BE2C (cell line): ENCODE results near the gene NOTCH4.

Experiments used
- DNase-seq: peaks from one replicate; pipeline ENCODE4 v3.0.0-alpha.2; 2020
- H3K27me3 ChIP-seq: fragments of 250-450 bp; sonication (Bioruptor Pico); 2 replicates; pipeline ENCODE4 v1.5.1; 2020; ENCODE audit warnings: mild to moderate bottlenecking
- H3K36me3 ChIP-seq: fragments of 250-450 bp; sonication (Bioruptor Pico); 2 replicates; pipeline ENCODE4 v1.5.1; 2020; ENCODE audit warnings: mild to moderate bottlenecking
- H3K4me1 ChIP-seq: fragments of 250-450 bp; sonication (Bioruptor Pico); 2 replicates; pipeline ENCODE4 v1.5.1; 2020
- H3K4me3 ChIP-seq: 2 replicates; pipeline ENCODE4 v1.5.1; 2011; ENCODE audit warnings: low read depth, low read length
- H3K9me3 ChIP-seq: fragments of 250-450 bp; sonication (Bioruptor Pico); 2 replicates; pipeline ENCODE4 v1.5.1; 2020
- CTCF ChIP-seq: IDR thresholded peaks from 2 replicates; pipeline ENCODE4 v1.5.1; 2012; ENCODE audit warnings: mild to moderate bottlenecking, low read depth, low read length

NOTCH4 gene

GRCh38 chr6:32220021-32220420 lies 3.8 kb downstream of the NOTCH4 start:
- Histone ChIP-seq H3K4me1 (no peaks in the 10 kb centered on the region), H3K4me3 (no peak overlapping the region), H3K36me3 (no peaks in the 10 kb centered on the region), H3K9me3 (no peaks in the 10 kb centered on the region), H3K27me3 (peaks cover 32% of the 10 kb centered on the region)
- no peak for TF ChIP-seq CTCF
- no peak for DNase-seq

DNA sequence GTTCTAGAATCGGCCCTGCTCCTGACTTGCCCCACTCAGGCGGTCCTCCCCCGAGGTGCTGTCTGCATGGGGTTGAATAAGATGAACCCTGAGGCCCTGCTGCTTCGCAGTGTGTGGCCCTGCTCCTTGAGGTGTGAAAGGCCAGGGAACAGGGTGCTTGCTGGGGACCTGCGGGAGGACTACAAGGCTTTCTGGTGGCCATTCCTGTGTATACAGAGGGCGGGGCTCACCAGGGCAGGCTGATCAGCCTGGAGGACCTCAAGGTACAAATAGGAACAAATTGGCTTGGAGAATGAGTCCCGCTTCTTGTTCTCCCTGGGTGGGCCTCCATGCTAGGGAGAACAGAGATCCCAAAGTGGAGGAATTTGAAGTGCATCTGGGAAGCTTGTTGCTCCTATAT lies 5.7 kb downstream of the NOTCH4 start:
- Histone ChIP-seq H3K36me3 (no peaks in the 10 kb centered on the region), H3K4me3 (no peak overlapping the region), H3K9me3 (no peaks in the 10 kb centered on the region), H3K27me3 (peaks cover 32% of the 10 kb centered on the region), H3K4me1 (no peaks in the 10 kb centered on the region)
- DNase-seq, result no peak
- TF ChIP-seq CTCF, result no peak

- Histone ChIP-seq H3K9me3 (no peaks in the 10 kb centered on the region), H3K27me3 (peaks cover 22% of the 10 kb centered on the region), H3K36me3 (no peaks in the 10 kb centered on the region), H3K4me3 (no peak overlapping the region), H3K4me1 (no peaks in the 10 kb centered on the region)
- no peak for TF ChIP-seq CTCF
- DNase-seq, result no peak
Measured at GRCh38 chr6:32216998-32217397, 6.9 kb downstream of the NOTCH4 start.

GRCh38 chr6:32216285-32216684 lies 7.6 kb downstream of the NOTCH4 start:
- H3K4me1 ChIP-seq, result no peaks in the 10 kb centered on the region
- peaks cover 15% of the 10 kb centered on the region for H3K27me3 ChIP-seq
- no peaks in the 10 kb centered on the region for H3K9me3 ChIP-seq
- TF ChIP-seq CTCF, result no peak
- no peak for DNase-seq
- H3K36me3 ChIP-seq, result no peaks in the 10 kb centered on the region
- H3K4me3 ChIP-seq, result no peak overlapping the region

DNA sequence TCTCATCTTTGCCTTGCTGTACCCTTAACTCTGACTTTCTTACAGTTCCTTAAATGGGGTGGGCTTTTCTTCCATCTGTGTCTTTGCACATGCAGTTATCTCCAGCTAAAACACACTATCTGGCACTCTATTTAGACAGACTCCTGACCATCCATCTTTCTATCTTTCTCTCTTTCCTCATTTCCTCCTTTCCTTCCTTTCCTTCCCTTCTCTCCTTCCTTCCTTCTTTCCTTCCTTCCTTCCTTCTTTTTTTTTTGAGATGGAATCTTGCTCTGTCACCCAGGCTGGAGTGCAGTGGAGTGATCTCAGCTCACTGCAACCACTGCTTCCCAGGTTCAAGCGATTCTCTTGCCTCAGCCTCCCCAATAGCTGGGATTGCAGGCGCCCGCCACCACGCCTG lies 8.2 kb downstream of the NOTCH4 start:
- H3K9me3 ChIP-seq, result no peaks in the 10 kb centered on the region
- H3K4me1 ChIP-seq, result no peaks in the 10 kb centered on the region
- TF ChIP-seq CTCF, result no peak
- no peak overlapping the region for H3K4me3 ChIP-seq
- no peak for DNase-seq
- H3K27me3 ChIP-seq, result peaks cover 14% of the 10 kb centered on the region
- no peaks in the 10 kb centered on the region for H3K36me3 ChIP-seq

DNA sequence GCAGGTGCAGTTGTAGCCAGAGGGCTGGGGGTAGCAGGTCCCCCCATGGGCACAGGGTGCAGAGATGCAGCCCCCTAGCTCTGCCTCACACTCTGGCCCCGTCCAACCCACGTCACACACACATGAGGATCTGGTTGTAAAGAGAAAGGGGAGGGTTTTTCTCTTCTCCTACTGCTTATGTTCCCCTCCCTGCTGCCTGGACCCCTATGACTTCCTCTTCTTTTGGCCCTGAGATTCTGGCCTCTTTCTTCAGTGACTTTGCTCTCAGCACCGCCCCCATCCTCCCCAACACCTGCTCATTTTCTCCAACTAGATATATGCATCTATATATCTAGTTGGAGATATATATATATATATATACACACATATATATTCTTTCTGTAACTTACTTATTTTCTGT lies 9.7 kb downstream of the NOTCH4 start:
- Histone ChIP-seq H3K4me1 (no peaks in the 10 kb centered on the region), H3K27me3 (peaks cover 10% of the 10 kb centered on the region)
- TF ChIP-seq CTCF, result no peak

More for the DNA sequence above, 9.7 kb downstream of the NOTCH4 start:
- no peak for DNase-seq
- Histone ChIP-seq H3K9me3 (no peaks in the 10 kb centered on the region), H3K4me3 (no peak overlapping the region), H3K36me3 (no peaks in the 10 kb centered on the region)
